ENCODE measurements around the gene CDCP2. TPM values are rescaled to one million over a fixed set of nuclear protein-coding genes. Genes with fewer than 3 reads are reported as not detected.

The CDCP2 gene
- total RNA-seq = under 1 TPM in 1 of 4 donors, not detected in 3; 0.45 TPM

DNA sequence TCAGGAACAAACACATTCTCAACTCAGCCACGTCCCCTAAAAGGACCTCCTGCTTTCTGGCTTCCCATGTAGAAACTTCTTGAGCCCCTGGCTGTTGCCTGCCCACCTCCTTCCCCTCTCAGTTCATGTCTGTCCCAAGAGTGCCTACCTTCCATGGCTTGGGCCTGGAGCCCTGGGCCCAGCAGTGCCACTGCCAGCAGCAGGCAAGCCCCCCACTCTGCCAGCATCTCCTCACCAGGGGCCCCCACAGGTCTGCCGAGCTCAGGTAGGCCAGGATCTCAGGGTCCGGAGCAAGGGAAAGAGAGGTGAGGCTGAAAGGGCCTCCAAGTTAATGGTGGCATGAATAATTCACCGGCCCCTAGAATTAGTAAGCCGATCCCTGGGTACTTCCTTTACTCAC lies at the start of gene CDCP2:
TSS of gene CDCP2 (minus strand) at position 305 of the 400 bp plus-strand sequence. CDS start at position 227, 78 bp downstream.
- no peaks in the 10 kb centered on the region for H3K36me3 ChIP-seq
- no peaks in the 10 kb centered on the region for H3K4me1 ChIP-seq
- no peak within 1 kb of the TSS for H3K4me3 ChIP-seq (replicated peaks in 1 of 3)
- TF ChIP-seq, protein P1, sequence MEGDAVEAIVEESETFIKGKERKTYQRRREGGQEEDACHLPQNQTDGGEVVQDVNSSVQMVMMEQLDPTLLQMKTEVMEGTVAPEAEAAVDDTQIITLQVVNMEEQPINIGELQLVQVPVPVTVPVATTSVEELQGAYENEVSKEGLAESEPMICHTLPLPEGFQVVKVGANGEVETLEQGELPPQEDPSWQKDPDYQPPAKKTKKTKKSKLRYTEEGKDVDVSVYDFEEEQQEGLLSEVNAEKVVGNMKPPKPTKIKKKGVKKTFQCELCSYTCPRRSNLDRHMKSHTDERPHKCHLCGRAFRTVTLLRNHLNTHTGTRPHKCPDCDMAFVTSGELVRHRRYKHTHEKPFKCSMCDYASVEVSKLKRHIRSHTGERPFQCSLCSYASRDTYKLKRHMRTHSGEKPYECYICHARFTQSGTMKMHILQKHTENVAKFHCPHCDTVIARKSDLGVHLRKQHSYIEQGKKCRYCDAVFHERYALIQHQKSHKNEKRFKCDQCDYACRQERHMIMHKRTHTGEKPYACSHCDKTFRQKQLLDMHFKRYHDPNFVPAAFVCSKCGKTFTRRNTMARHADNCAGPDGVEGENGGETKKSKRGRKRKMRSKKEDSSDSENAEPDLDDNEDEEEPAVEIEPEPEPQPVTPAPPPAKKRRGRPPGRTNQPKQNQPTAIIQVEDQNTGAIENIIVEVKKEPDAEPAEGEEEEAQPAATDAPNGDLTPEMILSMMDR (IDR thresholded peaks at IDR 0.05) = no peak
- no peak for TF ChIP-seq POLR2A (IDR thresholded peaks at IDR 0.05)
- 96 to 98% methylated on average over 5 of the region's 5 CpGs for WGBS, 2 donors
- no peak for DNase-seq
- no peak within 1 kb of the TSS for H3K27ac ChIP-seq
- intact Hi-C loops (cut with DNase I) = no loop called here
- no peaks in the 10 kb centered on the region for H3K27me3 ChIP-seq
- no peaks in the 10 kb centered on the region for H3K9me3 ChIP-seq

DNA sequence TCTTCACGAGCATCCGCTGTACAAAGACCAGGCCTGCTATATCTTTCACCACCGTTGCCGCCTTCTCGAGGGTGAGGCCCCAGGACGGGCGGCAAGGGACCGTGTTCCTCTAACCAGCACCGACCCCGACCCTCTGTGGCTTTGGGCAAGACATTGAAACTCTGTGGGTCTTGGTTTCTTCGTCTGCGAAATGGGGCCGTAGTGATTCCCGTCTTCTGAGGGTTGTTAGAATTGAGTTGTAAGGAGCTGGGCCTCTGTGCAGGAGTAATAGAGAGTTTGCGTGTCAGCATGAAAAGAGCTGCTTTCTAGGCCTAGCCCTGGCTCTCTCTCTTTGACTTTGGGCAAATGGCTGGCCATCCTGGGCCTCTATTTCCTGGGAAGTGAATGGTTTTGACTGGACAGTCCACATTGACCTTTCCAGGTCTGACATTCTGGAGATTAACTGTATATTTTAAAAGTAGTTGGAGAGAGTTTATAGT lies 47.8 kb upstream of the CDCP2 start:
- Histone ChIP-seq H3K36me3 (peaks cover 7 to 10% of the 10 kb centered on the region in 2 donors), H3K4me3 (replicated peaks in 1 of 3) (peak overlapping the region; percentile 70 to 97 (median 91)), H3K27ac (peak overlapping the region in 2 of 3 donors; percentile 70 to 78), H3K27me3 (no peaks in the 10 kb centered on the region), H3K4me1 (peaks cover 12 to 19% of the 10 kb centered on the region in 2 donors), H3K9me3 (no peaks in the 10 kb centered on the region)
- DNase-seq = no peak
- WGBS, 2 donors = 0 to 1% methylated on average over 15 of the region's 15 CpGs
- TF ChIP-seq POLR2A (IDR thresholded peaks at IDR 0.05) = no peak
- TF ChIP-seq, protein P1 (IDR thresholded peaks at IDR 0.05) = no peak
- intact Hi-C loops (cut with DNase I) = no loop called here

DNA sequence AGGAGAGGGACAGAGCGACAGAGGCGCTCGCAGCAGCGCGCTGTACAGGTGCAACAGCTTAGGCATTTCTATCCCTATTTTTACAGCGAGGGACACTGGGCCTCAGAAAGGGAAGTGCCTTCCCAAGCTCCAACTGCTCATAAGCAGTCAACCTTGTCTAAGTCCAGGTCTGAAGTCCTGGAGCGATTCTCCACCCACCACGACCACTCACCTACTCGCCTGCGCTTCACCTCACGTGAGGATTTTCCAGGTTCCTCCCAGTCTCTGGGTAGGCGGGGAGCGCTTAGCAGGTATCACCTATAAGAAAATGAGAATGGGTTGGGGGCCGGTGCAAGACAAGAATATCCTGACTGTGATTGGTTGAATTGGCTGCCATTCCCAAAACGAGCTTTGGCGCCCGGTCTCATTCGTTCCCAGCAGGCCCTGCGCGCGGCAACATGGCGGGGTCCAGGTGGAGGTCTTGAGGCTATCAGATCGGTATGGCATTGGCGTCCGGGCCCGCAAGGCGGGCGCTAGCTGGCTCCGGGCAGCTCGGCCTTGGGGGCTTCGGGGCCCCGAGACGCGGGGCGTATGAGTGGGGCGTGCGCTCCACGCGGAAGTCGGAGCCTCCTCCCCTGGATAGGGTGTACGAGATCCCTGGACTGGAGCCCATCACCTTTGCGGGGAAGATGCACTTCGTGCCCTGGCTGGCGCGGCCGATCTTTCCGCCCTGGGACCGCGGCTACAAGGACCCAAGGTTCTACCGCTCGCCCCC lies 47.1 kb upstream of the CDCP2 start, which contains the start of the genes CYB5RL and MRPL37:
TSS of gene CYB5RL (minus strand) at position 266 of the 754 bp plus-strand sequence. CDS start 4,414 bp downstream, outside the sequence.
TSS of gene MRPL37 (plus strand) at position 403 of the 754 bp plus-strand sequence. CDS start at position 480, 77 bp downstream.
- H3K4me3 ChIP-seq (replicated peaks in 1 of 3) = peak within 1 kb of the TSS; percentile 70 to 97 (median 91)

DNA sequence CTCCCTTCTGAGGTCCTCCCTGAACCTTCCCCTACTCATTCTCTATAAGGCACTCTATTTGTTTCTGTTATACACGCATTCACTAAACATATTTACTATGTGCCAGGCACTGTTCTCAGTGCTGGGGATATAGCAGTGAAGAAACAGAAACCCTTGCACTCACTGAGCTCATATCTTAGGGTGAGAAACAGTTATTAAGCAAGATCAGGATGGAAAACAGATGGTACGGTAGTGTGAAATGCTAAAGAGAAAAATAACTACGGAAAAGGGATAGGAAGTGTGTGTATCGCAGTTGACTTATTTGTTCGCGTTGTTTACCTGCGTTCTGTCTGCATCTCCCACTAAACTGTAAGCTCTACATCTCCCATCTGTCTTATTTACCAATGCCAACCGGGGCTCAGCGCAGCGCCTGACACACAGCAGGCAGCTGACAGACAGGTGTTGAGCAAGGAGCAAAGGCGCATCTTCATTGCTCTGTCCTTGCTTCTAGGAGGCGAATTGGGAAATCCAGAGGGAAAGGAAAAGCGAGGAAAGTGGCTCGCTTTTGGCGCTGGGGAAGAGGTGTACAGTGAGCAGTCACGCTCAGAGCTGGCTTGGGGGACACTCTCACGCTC lies 46.5 kb upstream of the CDCP2 start:
- Histone ChIP-seq H3K36me3 (peaks cover 4 to 5% of the 10 kb centered on the region in 2 donors), H3K9me3 (no peaks in the 10 kb centered on the region), H3K4me1 (peaks cover 12 to 19% of the 10 kb centered on the region in 2 donors), H3K4me3 (replicated peaks in 1 of 3) (peak overlapping the region; percentile 70 to 97 (median 91)), H3K27ac (peak overlapping the region in 2 of 3 donors; percentile 9 to 17), H3K27me3 (no peaks in the 10 kb centered on the region)
- DNase-seq = no peak
- 13 to 15% methylated on average over 17 of the region's 17 CpGs for WGBS, 2 donors
- intact Hi-C loops (cut with DNase I) = loop anchor here (10.0 kb wide), 1 partner anchor 296 kb away; no protein-coding TSS in a partner anchor
- TF ChIP-seq, protein P1 (IDR thresholded peaks at IDR 0.05) = no peak
- no peak for TF ChIP-seq POLR2A (IDR thresholded peaks at IDR 0.05)

More for the DNA sequence above, 47.1 kb upstream of the CDCP2 start, which contains the start of the genes CYB5RL and MRPL37:
- peaks cover 5% of the 10 kb centered on the region in 2 donors for H3K36me3 ChIP-seq
- H3K27ac ChIP-seq = peak within 1 kb of the TSS in 2 of 3 donors; percentile 70 to 78
- peak in 1 of 2 donors; percentile 58 for TF ChIP-seq POLR2A (IDR thresholded peaks at IDR 0.05)
- TF ChIP-seq, protein P1 (IDR thresholded peaks at IDR 0.05) = no peak
- no peaks in the 10 kb centered on the region for H3K27me3 ChIP-seq
- intact Hi-C loops (cut with DNase I) = loop anchor here (10.0 kb wide), 1 partner anchor 295 kb away; no protein-coding TSS in a partner anchor
- H3K4me1 ChIP-seq = peaks cover 12 to 19% of the 10 kb centered on the region in 2 donors
- peak; percentile 94 for DNase-seq
- 0% methylated on average over 14 to 28 of the region's 51 CpGs for WGBS, 2 donors
- no peaks in the 10 kb centered on the region for H3K9me3 ChIP-seq

All from thyroid gland (tissue), 4 donors.